HFFc6 (cell line): ENCODE results near the gene COL4A2. TPM values are rescaled to one million over a fixed set of nuclear protein-coding genes. Genes with fewer than 3 reads are reported as not detected.
"Not testable (repeated sequence)": the region's sequence is repeated elsewhere in the genome, so short reads cannot be mapped to it uniquely, and the experiment has no call there.

Experiments used
- DNase-seq: peaks from one replicate; pipeline ENCODE4 v3.0.0-alpha.2; 2018
- H3K27ac Mint-ChIP-seq: 2 replicates; pipeline ENCODE4 v1.8.0; 2020; ENCODE audit warnings: mild to moderate bottlenecking, mixed read lengths
- H3K27me3 Mint-ChIP-seq: 2 replicates; pipeline ENCODE4 v1.8.0; 2021; ENCODE audit warnings: mild to moderate bottlenecking, moderate library complexity, mixed read lengths; ENCODE audit not compliant: insufficient read depth
- H3K36me3 Mint-ChIP-seq: 2 replicates; pipeline ENCODE4 v1.8.0; 2021; ENCODE audit warnings: low read depth, mixed read lengths
- H3K4me1 Mint-ChIP-seq: 2 replicates; pipeline ENCODE4 v1.8.0; 2020; ENCODE audit warnings: low read depth, mixed read lengths
- H3K4me3 Mint-ChIP-seq: 2 replicates; pipeline ENCODE4 v1.8.0; 2020; ENCODE audit warnings: mild to moderate bottlenecking, moderate library complexity, mixed read lengths
- H3K9me3 Mint-ChIP-seq: 2 replicates; pipeline ENCODE4 v1.8.0; 2020; ENCODE audit warnings: mild to moderate bottlenecking, mixed read lengths
- CTCF ChIP-seq: fragments of 200-600 bp; sonication (generic); IDR thresholded peaks from 2 replicates; pipeline ENCODE4 v1.5.0; 2021; ENCODE audit warnings: antibody characterized with exemption, mild to moderate bottlenecking
- total RNA-seq, 6 experiments: library from RNA; stranded (reverse); fragmentation: NEBNext Ultra II Directional; extraction: Animal tissue kit (Norgen Biotek cat#: 25700); gene quantifications; 2 replicates in 1 of 6; 3 replicates in 5 of 6; pipeline ENCODE4 v1.2.3, GENCODE V29; 2021

Gene COL4A2
- total RNA-seq, 6 experiments from 2014 or later: 202 to 327 (median 217) TPM

- Mint-ChIP-seq H3K4me3 (no peak overlapping the region), H3K4me1 (no peaks in the 10 kb centered on the region; the same call in 1 of the 2 replicates), H3K27me3 (no peaks in the 10 kb centered on the region; the same call in none of the 2 replicates), H3K36me3 (peaks cover 26% of the 10 kb centered on the region), H3K9me3 (no peaks in the 10 kb centered on the region), H3K27ac (no peak overlapping the region)
- DNase-seq: no peak
- TF ChIP-seq CTCF: no peak
These were observed 173.1 kb downstream of the COL4A2 start for GRCh38 chr13:110480161-110480560.

- no peak for DNase-seq
- H3K27me3 Mint-ChIP-seq: no peaks in the 10 kb centered on the region; the same call in 1 of the 2 replicates
- H3K4me1 Mint-ChIP-seq: peaks cover 11% of the 10 kb centered on the region
- no peak overlapping the region for H3K27ac Mint-ChIP-seq
- H3K9me3 Mint-ChIP-seq: no peaks in the 10 kb centered on the region
- H3K36me3 Mint-ChIP-seq: peaks cover 21% of the 10 kb centered on the region
- TF ChIP-seq CTCF: no peak
- H3K4me3 Mint-ChIP-seq: no peak overlapping the region
These were observed 176.4 kb downstream of the COL4A2 start for GRCh38 chr13:110483386-110483968.

- no peak for TF ChIP-seq CTCF
- Mint-ChIP-seq H3K36me3 (peaks cover 21% of the 10 kb centered on the region), H3K9me3 (no peaks in the 10 kb centered on the region), H3K27ac (no peak overlapping the region), H3K4me3 (no peak overlapping the region), H3K27me3 (no peaks in the 10 kb centered on the region; the same call in 1 of the 2 replicates), H3K4me1 (peaks cover 11% of the 10 kb centered on the region)
- DNase-seq: no peak
These were observed 177.4 kb downstream of the COL4A2 start for GRCh38 chr13:110484290-110485048.

GRCh38 chr13:110485604-110486003, 178.5 kb downstream of the COL4A2 start:
- H3K36me3 Mint-ChIP-seq: peaks cover 21% of the 10 kb centered on the region
- no peak for DNase-seq
- no peak overlapping the region for H3K27ac Mint-ChIP-seq
- no peaks in the 10 kb centered on the region for H3K9me3 Mint-ChIP-seq
- peaks cover 11% of the 10 kb centered on the region for H3K4me1 Mint-ChIP-seq
- TF ChIP-seq CTCF: no peak
- H3K27me3 Mint-ChIP-seq: peaks cover under 1% of the 10 kb centered on the region
- H3K4me3 Mint-ChIP-seq: no peak overlapping the region

GRCh38 chr13:110486061-110486715, 179.1 kb downstream of the COL4A2 start:
- peaks cover 4% of the 10 kb centered on the region for H3K27me3 Mint-ChIP-seq
- no peak for DNase-seq
- H3K9me3 Mint-ChIP-seq: no peaks in the 10 kb centered on the region
- TF ChIP-seq CTCF: no peak
- no peak overlapping the region for H3K4me3 Mint-ChIP-seq
- H3K27ac Mint-ChIP-seq: no peak overlapping the region; the same call in 1 of the 2 replicates
- H3K4me1 Mint-ChIP-seq: peaks cover 11% of the 10 kb centered on the region
- peaks cover 21% of the 10 kb centered on the region for H3K36me3 Mint-ChIP-seq

- H3K27me3 Mint-ChIP-seq, H3K9me3 Mint-ChIP-seq, DNase-seq, H3K4me3 Mint-ChIP-seq, H3K27ac Mint-ChIP-seq: not testable (repeated sequence)
- peaks cover 11% of the 10 kb centered on the region for H3K4me1 Mint-ChIP-seq
- H3K36me3 Mint-ChIP-seq: peaks cover 21% of the 10 kb centered on the region
These were observed 179.8 kb downstream of the COL4A2 start for GRCh38 chr13:110486880-110487279.
